ENCODE results near the gene CLEC4E.
"Not testable (repeated sequence)": the region's sequence is repeated elsewhere in the genome, so short reads cannot be mapped to it uniquely, and the experiment has no call there.

Gene CLEC4E

GRCh38 chr12:8540831-8541230 lies at the start of gene CLEC4E:
CLEC4E (minus strand) TSS chr12:8540905; CDS start chr12:8540797, 108 bp downstream.
- not testable (repeated sequence) for H3K9me3 ChIP-seq (ENCODE audit: insufficient read depth, low read length); H2AFZ ChIP-seq (ENCODE audit: low read depth, low read length)

GRCh38 chr12:8589679-8590078 lies 49.0 kb upstream of the CLEC4E start:
- Histone ChIP-seq H3K4me1 (ENCODE audit: low read length) (peaks cover 19% of the 10 kb centered on the region), H3K27me3 (ENCODE audit: low read depth, low read length) (no peaks in the 10 kb centered on the region), H3K27ac (ENCODE audit: low read length) (no peak overlapping the region), H3K79me2 (ENCODE audit: low read length) (no peaks in the 10 kb centered on the region), H3K9me3 (ENCODE audit: insufficient read depth, low read length) (no peaks in the 10 kb centered on the region), H3K4me3 (ENCODE audit: low read length) (no peak overlapping the region), H3K36me3 (replicated peaks; ENCODE audit: low read depth, low read length) (no peaks in the 10 kb centered on the region), H4K20me1 (ENCODE audit: insufficient read depth, low read length) (no peaks in the 10 kb centered on the region), H3K9ac (ENCODE audit: low read length) (no peak overlapping the region), H2AFZ (ENCODE audit: low read depth, low read length) (no peak overlapping the region), H3K4me2 (ENCODE audit: low read length) (no peak overlapping the region)
- TF ChIP-seq CTCF (IDR thresholded peaks at IDR 0.05; ENCODE audit: low read depth, low read length) (no peak), EZH2phosphoT487 (IDR thresholded peaks at IDR 0.05; ENCODE audit: low read depth) (no peak)

More at GRCh38 chr12:8540831-8541230, at the start of gene CLEC4E:
- H3K4me2 ChIP-seq (ENCODE audit: low read length); H3K36me3 ChIP-seq (replicated peaks; ENCODE audit: low read depth, low read length); H3K79me2 ChIP-seq (ENCODE audit: low read length); H3K27ac ChIP-seq (ENCODE audit: low read length); H3K9ac ChIP-seq (ENCODE audit: low read length); H3K4me3 ChIP-seq (ENCODE audit: low read length); H4K20me1 ChIP-seq (ENCODE audit: insufficient read depth, low read length): not testable (repeated sequence)
- H3K4me1 ChIP-seq (ENCODE audit: low read length), result peaks cover 39% of the 10 kb centered on the region
- H3K27me3 ChIP-seq (ENCODE audit: low read depth, low read length), result peaks cover 36% of the 10 kb centered on the region

- H3K4me2 ChIP-seq (ENCODE audit: low read length); H3K9me3 ChIP-seq (ENCODE audit: insufficient read depth, low read length); H2AFZ ChIP-seq (ENCODE audit: low read depth, low read length); H3K27ac ChIP-seq (ENCODE audit: low read length); H3K9ac ChIP-seq (ENCODE audit: low read length); H4K20me1 ChIP-seq (ENCODE audit: insufficient read depth, low read length); H3K4me3 ChIP-seq (ENCODE audit: low read length); H3K36me3 ChIP-seq (replicated peaks; ENCODE audit: low read depth, low read length); H3K27me3 ChIP-seq (ENCODE audit: low read depth, low read length); H3K4me1 ChIP-seq (ENCODE audit: low read length); H3K79me2 ChIP-seq (ENCODE audit: low read length): not testable (repeated sequence)
Observed at GRCh38 chr12:8584478-8584877, 43.8 kb upstream of the CLEC4E start.

GRCh38 chr12:8584004-8584403 lies 43.3 kb upstream of the CLEC4E start:
- no peak overlapping the region for H3K4me3 ChIP-seq (ENCODE audit: low read length)
- peaks cover 7% of the 10 kb centered on the region for H3K4me1 ChIP-seq (ENCODE audit: low read length)
- no peaks in the 10 kb centered on the region for H3K79me2 ChIP-seq (ENCODE audit: low read length)
- no peaks in the 10 kb centered on the region for H4K20me1 ChIP-seq (ENCODE audit: insufficient read depth, low read length)
- H3K36me3 ChIP-seq (replicated peaks; ENCODE audit: low read depth, low read length), result no peaks in the 10 kb centered on the region
- H3K9me3 ChIP-seq (ENCODE audit: insufficient read depth, low read length), result no peaks in the 10 kb centered on the region
- H3K27ac ChIP-seq (ENCODE audit: low read length), result no peak overlapping the region
- no peaks in the 10 kb centered on the region for H3K27me3 ChIP-seq (ENCODE audit: low read depth, low read length)
- no peak overlapping the region for H3K9ac ChIP-seq (ENCODE audit: low read length)
- no peak overlapping the region for H3K4me2 ChIP-seq (ENCODE audit: low read length)
- H2AFZ ChIP-seq (ENCODE audit: low read depth, low read length), result no peak overlapping the region
- no peak for TF ChIP-seq EZH2phosphoT487 (IDR thresholded peaks at IDR 0.05; ENCODE audit: low read depth)
- no peak for TF ChIP-seq CTCF (IDR thresholded peaks at IDR 0.05; ENCODE audit: low read depth, low read length)

- Histone ChIP-seq H3K36me3 (replicated peaks; ENCODE audit: low read depth, low read length) (no peaks in the 10 kb centered on the region), H3K27ac (ENCODE audit: low read length) (no peak overlapping the region), H2AFZ (ENCODE audit: low read depth, low read length) (no peak overlapping the region), H3K9me3 (ENCODE audit: insufficient read depth, low read length) (no peaks in the 10 kb centered on the region), H3K4me3 (ENCODE audit: low read length) (no peak overlapping the region), H3K4me1 (ENCODE audit: low read length) (peaks cover 29% of the 10 kb centered on the region), H3K4me2 (ENCODE audit: low read length) (no peak overlapping the region), H4K20me1 (ENCODE audit: insufficient read depth, low read length) (no peaks in the 10 kb centered on the region), H3K27me3 (ENCODE audit: low read depth, low read length) (no peaks in the 10 kb centered on the region), H3K9ac (ENCODE audit: low read length) (no peak overlapping the region), H3K79me2 (ENCODE audit: low read length) (no peaks in the 10 kb centered on the region)
- TF ChIP-seq CTCF (IDR thresholded peaks at IDR 0.05; ENCODE audit: low read depth, low read length) (no peak), EZH2phosphoT487 (IDR thresholded peaks at IDR 0.05; ENCODE audit: low read depth) (no peak)
Observed at GRCh38 chr12:8581098-8581784, 40.5 kb upstream of the CLEC4E start.

Data from OCI-LY3 (cell line).